Fibroblast of gingiva (primary cell): Measurements from ENCODE around the gene MEX3B.
A peak's percentile ranks its signal among the peaks of the same experiment; 100 is the strongest.
"Not testable (repeated sequence)": the region's sequence is repeated elsewhere in the genome, so short reads cannot be mapped to it uniquely, and the experiment has no call there.

Experiments used
- DNase-seq: peaks from one replicate; pipeline ENCODE4 v3.0.0-alpha.2; 2011; ENCODE audit warnings: low read depth

MEX3B gene

DNA sequence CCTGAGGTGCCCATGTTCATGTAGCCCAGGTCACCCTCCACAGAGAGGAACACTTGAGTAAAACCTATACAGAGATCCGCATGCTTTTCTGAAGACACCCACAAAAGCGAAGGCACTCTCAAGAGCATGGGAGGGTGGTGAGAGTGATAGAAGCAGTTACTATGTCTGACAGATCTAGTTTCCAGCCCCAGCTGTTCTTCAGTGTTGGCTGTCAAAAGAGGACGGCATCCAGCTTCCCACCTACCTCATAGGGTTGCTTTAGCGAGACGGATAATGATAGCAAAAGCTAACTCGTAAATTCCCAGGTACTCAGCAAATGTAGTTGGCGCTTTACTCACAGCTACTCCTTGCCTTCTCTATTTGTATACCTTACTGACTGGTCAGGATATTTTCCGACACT, 3.0 kb upstream of the MEX3B start:
- no peak for DNase-seq

DNA sequence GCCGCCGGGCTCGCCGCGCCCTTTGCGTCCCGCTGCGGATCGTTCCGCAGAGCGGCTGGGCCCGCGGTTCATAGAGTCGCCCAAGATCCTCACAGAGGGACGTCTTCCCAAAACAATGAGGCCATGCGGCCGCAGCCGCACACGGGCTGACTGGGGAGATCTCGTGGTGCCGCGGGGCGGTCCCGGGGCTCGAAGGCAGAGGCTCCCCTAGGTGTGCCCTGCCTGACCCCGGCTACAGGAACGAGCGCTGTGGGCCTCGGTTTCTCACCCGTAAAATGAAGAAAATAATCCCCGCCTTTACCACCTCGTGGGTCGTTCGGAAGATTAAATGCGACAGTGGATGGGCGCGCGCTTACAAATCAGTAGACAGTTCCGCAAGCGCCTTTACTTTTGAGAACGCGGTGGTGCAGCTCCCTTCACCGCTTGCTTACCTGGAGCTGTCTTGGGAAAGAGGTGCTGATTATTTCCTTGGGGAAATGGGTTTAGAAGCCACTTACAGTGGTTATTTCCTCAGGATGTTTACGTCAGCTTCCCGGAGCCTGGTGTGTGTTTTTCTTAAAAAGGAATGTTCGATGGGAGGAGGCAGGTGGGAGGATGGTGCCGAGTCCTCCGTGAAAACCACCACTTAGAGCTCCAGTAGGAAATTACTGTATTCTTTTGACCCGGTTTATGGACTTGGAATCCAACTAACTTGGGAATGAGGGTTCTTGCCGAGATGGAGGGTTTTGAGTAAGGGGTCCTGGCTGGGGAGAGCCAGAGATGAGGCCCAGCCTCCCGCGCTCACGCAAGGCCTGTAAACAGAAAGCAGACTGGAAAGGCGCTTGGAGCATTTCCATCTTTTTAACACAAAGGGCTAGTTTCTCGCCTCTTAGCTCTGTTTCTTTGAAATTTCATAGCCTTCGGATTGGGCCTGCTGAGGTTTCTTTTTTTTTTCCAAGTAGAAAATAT, 1.9 kb upstream of the MEX3B start:
- no peak for DNase-seq

DNA sequence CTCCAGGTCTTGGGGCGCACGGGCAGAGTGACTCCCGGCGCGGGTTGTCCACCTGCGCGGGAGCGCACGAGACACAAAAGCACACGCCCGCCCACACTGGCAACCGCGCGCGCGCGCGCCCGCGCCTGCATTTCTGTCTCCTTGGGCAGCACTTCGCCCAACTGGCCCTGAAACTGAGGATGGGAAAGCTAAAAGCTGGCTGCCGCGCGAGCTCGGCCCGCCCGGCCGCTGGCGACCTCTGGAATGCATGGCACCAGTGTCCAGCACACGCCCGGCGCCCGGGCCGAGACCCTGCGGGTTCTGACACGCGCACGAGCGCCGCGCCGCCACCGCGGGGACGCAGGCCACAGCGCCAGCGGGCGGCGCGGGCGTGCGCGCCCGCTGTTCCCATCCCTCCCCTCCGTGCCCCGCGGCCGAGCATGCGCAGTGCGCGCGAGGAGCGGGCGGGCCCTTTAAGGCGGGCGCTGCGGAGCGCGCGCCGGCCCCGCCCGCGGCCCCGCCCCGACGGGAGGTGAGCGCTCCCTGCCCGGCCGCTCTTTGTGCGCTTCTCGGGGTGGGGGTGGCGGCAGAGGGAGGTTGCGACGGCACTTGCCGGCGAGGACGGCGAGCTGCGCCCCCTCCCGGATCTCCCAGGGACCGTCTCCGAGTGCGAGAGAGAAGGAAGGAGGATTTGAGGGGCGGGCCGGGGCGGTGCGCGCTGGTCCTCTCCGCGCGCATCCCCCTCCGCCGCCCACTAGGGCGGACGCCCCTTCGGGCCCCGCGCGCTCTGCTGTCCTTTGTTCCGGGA, 1.0 kb upstream of the MEX3B start:
- peak; percentile 86 for DNase-seq

DNA sequence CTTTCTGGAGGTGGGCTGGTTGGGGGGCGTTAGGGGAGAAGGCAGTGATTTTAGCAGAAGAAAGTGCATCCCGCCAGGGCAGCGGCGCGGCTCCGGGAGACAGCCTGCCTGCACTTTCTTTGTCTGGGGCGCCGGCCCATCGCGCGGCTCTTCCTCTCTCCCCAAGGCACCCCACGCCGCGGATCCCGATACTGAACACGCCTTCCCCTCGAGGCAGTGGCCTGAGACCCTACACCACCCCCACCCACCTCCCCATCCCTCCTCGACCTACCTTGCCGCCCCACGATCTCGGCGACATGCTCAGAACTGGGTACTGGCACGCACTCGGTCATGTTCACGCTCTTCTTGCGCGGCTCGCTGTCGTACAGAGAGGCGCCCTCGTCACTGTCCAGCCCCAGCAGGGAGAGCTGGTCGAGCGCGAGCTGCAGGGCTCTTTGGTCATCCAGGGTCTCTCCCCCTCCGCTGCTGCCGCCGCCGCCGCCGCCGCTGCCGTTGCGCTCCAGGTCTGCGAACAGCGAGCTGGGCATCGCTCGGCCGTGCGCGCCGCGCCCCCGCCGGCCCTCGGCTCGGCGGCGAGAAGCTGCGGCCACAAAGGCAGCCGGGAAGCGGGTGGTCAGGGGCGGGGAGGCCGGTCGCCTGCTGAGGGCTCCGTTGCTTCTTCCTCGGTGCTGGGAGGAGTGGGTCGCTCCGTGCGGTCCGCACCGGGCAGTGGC, 483 bp downstream of the MEX3B start:
- peak; percentile 46 for DNase-seq

DNA sequence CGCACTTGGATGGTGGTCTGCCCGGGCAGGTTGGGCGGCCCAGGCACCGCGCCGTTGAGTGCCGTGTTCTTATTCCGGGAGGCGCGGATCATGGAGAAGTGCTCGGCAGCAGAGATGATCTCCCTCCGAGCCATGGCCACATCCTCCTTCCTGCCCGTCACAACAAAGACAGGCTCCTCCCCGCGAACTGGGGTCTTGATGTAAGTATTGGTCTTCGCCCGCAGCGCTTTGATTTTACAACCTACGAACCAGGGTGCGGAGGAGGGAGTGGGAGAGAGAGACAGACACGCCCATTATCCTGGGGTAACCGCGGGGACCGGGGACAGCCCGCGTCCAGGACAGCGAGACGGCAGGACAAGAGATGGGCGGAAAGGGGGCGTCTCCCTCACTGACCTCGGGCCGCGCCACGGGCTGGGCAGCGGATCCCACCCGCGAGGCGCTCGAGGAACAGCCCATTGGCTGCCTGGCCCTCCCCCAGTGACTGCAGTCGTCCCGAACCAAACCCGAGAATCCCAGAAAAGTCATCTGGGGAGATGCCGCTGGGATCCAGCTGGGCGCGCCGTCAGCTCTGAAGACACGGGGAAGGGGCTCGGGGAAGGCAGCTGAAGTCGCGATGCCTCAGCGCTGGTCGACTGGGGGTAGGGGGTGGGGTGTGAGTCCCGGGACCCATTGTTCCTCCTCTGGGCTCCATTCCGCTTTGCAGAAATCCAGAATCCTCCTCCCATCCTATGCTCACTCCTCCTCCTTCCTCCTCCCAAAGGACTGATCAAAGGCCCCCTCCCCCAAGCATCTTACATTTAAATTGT, 1.2 kb downstream of the MEX3B start:
- DNase-seq, result peak; percentile 38

DNA sequence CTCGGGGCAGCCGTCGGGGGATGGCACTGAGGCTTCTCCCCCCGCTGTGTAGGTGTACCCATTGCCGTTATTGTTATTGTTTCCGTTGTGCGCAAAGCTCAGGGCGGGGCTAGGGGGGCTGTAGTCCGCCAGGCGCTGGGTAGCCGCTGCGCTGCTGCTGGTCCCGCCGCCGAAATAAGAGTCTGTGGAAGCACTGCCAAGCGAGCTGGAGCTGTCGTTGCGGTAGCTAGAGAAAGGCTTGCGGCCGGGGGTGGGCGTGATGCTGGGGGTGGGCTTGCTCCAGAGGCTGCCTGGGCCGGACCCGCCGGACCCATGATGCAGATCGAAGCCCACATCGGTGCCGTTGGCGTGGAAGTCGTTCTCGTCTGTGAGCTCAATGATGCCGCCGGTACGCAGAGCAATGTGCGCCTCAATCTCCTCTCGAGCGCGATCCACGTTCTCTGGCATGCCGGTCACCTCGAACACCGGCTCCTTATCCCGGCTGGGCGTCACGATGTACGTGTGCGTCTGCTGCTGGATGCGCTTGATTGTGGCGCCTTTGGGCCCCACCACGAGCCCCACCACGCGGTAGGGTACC, 1.9 kb downstream of the MEX3B start:
- DNase-seq, result no peak

DNA sequence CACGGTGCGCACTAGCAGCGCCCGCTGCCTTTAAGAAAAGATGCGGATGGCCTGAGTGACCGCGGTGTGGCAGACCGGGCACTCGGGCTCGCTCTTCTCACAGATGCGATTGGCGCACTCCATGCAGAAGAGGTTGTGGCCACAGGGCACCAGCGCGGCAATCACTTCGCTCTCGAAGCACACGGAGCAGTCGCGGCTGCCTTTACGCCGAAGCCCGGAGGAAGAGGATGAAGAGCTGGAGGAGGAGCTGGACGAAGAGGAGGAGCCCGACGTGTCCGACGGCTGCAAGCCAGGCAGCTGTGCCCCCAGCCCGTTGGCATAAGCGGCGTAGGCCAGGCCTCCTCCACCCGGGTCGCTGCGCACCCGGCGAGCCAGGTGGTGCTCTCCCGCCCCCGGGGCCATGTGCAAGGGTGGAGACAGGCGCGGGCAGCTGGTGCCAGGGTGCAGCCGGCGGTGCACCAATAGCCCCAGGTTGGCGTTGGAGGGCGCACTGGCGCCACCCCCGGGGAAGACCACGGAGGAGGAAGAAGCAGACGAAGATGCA, 2.6 kb downstream of the MEX3B start:
- no peak for DNase-seq

DNA sequence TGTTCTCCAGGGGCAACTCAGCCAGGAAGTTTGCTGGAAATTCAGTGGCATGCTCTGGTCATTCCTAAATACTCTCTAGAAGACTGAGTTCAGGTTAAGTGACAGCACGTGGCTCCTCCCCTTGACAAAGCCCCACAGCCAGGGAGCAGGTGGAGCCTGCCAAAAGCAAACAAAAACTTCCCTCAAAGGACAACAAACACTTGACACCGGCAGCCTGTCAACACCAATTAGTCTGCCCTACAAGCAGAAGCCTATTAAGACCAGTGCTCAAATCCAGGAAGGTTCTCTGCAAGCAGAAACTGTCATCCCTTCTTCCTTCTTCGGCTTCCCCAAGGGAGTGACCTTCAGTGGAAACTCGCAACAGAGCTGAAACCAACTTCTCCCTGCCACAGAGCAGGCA, 5.0 kb downstream of the MEX3B start:
- no peak for DNase-seq

DNA sequence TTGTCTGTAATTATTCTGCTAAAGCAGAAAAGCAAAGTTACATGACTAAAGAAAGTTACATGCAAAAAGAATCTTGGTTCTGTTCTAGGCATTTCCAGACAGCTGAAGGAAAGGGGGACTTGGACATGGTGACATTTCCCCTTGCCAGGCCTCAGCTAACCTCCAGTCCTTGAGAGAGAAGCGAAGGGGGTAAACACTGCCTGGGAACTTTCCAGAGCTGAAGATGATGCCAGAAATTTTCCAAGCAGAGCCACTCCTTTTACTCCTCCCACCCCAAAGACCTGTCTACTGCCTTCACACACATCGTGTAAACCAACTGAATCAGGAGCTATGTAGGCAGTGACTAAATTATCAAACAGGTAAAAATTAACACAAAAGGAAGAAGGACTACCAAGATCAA, 5.4 kb downstream of the MEX3B start:
- DNase-seq, result no peak

DNA sequence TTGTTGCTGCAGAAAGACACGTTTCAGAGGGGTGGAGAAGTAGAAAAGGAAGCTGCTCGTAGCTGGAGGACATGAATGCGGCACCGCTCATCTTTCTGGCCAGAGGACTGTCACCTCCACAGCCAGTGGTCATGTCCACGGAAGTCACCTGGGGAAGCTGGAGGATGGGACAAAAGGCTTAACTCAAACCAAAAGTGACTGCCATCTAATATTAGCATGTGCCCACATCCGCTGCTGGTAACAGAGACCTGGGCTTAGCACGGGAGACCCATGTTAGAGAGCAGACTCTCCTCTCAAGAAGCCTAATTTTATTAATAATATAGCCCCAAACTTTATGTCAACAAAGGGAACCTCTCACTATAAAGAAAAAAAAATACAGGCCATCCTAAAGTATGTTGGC, 5.9 kb downstream of the MEX3B start:
- DNase-seq, result no peak

DNA sequence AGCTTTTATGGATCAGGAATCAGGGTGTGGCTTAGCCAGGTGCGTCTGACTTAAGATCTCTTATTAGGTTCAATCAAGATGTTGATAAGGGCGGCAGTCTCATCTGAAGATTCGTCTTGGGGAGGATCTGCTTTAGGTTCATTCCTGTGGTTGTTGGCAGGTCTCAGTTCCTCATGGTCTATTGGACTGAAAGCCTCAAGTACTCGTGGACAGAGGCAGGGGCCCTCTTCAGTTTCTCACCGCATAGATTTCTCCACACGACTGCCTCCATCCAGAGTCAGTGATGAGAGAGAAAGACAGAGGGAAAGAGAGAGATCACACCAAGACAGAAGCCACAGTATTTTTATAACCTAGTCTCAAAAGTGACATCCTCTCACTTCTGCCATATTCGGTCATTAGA, 9.4 kb downstream of the MEX3B start:
- DNase-seq, result no peak

DNA sequence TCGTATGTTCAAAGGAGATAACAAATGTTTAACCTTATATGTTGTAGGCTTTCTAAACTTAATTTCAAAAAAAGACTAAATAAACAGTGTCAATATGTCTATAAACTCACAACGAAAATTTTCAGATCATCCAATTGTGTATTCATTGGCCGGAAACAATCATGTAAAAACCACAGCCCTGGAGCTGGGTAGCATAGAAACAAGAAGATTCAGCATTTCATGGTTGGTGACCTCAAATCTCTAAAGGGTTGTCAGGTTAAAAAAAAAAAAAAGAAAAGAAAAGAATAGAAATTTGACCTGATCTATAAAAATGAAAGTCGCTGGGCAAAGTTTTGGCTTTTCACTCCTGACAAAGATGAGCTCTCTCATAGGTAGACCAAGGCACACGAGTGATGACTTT, 13.9 kb downstream of the MEX3B start:
- no peak for DNase-seq

DNA sequence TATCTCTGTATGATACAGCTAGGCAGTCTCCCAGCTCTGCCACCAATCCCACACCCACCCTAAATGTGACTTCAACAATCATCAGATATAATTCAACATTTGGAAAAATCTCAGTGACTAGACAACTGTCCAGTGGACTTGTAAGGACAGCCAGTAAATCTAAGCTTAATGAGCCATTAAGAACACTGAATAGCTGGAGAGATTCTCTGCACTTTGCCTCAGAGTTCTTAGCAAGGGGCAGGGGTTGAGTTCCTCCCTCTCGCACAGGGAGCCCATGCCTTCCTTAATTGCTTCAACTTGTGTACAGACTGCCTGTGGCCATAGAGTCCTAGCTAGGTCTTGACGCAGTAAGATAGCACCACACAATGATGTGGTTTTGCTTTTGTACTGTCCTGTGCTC, 15.6 kb downstream of the MEX3B start:
- DNase-seq, result no peak

DNA sequence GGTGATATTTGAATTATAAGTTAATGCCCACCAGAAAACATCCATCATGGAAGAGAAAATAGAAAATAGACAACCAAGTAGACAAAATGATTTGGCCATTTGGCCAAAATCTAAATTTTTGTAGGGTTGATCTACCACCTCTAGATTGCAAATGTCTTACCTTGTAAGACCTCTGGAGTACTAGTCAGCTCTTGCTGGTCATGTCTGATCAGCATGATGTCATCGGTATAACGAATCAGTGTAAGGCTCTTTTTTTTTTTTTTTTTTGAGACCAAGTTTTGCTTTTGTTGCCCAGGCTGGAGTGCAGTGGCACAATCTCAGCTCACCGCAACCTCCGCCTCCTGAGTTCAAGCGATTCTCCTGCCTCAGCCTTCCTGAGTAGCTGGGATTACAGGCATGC, 17.7 kb downstream of the MEX3B start:
- not testable (repeated sequence) for DNase-seq

DNA sequence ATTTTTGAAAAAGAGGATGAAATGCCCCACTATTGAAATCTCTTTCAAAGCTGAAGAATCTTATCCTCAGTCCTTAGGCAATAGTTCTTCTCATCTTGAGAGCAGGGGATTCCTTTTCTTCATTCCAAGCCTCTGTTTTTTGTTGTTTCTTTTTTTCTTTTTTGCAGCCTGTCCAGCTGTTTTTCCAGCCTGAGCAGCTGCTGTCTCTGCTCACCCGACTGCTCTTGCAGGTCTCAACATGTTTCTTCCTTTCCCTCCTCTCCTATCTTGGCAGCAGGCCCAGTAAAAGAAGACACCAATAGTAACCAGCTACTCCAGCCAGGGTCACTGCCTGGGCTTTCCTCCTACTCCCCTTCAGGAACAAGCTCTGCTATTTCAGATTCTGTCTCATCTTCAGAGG, 23.8 kb downstream of the MEX3B start:
- DNase-seq, result no peak

DNA sequence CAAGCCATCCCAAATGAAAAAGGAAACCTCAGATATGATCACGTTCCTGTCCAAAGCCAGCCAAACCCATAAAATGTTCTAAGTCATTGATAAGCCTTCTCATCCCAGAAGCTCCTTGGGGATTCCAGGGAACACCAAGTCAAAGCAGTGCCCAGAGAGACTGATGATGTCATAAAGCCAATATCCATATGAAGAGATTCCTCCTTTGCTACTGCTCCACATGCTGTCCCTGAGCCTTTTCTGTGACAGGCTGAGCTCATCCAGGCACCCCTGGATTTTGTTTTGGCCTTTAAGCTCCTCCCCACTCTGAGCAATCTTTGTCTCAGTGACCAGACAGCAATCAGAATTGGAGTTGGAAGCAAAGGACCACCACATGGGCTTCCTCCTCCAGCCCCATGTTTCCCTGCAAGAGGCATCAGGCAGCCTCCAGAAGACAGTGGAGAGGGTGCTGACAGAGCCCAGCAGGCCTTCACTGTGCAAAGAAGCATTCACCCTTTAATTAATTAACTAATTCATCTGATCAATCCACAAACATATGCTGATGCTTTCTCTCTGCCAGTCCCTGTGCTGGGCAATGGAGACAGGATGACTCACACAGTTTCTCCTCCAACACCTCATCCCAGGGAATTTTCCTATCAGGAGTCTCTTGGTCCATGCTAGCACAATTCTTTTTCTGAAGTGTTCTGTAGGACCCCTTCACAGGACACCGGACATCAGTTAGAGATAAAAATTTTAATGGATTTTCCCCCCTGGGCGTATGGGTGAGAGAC, 25.0 kb downstream of the MEX3B start:
- DNase-seq, result no peak

DNA sequence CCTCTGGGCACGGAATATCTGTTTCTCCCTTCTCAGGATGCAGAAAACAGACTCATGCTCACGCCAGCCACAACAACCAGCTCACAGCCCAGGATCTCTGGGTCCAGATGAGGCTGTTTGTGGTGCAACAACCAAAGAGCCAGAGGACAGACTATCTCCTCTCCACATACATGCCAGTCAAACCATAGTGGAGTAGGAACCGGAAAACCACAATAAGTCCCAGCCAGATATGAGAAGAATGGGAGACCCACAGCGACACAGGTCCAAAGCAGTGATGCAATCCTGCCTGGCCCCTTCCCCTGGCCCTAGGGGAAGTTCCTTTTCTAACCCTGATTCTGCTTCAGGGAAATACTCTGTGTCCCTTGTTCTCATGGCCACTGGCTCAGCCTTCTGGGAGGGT, 27.6 kb downstream of the MEX3B start:
- DNase-seq, result no peak

DNA sequence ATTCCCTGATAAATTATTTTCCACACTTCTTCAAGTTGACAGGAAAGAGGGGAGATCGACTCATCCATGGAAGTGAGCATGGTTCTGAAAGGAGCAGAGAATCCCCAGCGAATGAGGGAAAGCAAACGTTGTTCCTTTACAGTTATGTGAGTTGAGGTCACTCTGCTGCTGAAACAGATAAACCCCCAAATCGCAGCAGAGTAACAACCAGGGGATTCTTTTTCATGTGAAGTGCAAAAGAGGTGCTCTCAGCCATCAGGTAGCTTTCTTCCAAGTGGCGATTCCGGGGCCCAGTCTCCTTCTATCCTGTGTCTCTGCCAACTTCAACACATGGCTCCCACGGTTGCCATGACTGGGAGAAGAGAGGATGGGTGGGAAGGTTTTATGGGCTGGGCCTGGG, 28.2 kb downstream of the MEX3B start:
- DNase-seq, result no peak

DNA sequence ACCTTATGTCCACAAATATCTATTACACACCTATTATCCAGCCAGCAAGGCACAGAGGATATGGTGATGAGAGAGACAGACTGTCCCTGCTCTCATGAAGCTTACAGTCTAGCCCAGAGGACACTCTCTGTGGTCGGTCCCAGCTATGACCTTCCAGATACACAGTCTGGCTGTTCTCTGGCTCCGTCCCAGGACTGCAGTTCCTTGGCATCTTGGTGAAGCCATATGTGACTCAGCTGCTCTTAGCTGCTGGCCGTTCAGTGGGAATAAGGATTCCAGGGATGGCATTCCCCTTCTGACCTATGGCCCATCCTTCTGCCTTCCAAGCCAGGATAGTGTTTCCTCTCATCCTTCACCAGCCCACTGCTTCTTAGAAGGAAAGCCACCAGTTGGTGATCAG, 30.8 kb downstream of the MEX3B start:
- DNase-seq, result peak; percentile 2

DNA sequence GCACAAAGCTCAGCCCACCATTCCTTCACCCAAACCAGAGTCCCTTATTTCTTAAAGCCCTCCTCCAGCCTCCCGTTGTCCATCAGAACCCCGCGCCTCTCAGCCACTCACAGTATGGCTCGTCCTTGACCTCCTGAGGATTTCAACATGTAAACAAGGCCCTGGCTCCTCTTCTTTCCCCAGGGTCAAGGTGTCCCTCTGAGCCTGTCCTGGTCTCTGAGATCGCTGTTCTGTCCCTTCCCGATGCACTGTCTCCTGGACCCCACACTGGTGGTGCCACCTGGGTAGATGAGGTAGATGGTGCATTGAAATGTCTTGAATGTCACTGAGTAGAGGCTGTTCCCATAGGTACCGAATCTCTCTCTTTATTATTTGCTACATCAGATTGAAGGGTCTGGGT, 32.9 kb downstream of the MEX3B start:
- no peak for DNase-seq
